GM21786 (cell line): ENCODE measurements around the gene F7.
"Not testable (repeated sequence)": the region's sequence is repeated elsewhere in the genome, so short reads cannot be mapped to it uniquely, and the experiment has no call there.

ENCODE experiments used
- ATAC-seq: cut with Tn5 transposase; IDR thresholded peaks from one replicate; pipeline ENCODE4 v1.9.1; 2021; ENCODE audit not compliant: unreplicated experiment

Gene F7

DNA sequence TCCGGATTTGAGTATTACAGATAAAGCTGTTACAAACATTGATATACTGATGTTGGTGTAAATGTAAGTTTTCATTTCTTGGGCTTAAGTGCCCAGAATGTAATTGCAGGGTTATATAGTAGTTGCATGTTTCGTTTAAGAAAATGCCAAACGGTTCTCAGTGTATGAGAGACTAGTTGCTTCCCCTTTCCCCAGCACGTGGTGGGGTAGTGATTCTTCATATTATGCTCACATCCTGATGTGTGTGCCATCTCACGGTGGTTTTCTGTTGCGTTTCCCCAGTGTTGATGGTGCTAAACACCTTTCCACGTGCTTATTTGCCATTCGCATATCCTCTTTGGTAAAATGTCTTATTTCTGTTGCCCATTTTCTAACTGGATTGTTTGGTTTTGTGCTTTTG lies 34.7 kb upstream of the F7 start:
- ATAC-seq: no peak

- no peak for ATAC-seq
Observed at GRCh38 chr13:113072376-113072775, 33.2 kb upstream of the F7 start.

DNA sequence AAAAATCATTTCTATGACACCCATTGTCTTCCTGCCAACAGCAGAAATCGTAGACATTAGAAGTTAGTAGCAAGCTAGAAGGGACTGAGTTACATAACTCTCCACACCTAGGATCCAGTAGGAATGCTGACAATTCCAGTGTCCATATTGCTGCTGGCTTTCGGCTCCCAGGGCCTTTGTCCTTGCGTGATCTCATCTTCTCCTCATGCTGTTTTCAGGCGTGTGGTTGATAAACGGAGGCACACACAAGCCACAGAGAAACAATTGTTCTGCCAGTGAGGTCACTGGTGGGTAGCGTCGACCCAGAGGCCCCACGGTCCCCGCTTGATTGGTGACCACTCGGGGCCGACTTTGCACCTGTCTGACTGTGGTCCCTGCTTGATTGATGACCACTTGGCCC lies 31.6 kb upstream of the F7 start:
- ATAC-seq: no peak

DNA sequence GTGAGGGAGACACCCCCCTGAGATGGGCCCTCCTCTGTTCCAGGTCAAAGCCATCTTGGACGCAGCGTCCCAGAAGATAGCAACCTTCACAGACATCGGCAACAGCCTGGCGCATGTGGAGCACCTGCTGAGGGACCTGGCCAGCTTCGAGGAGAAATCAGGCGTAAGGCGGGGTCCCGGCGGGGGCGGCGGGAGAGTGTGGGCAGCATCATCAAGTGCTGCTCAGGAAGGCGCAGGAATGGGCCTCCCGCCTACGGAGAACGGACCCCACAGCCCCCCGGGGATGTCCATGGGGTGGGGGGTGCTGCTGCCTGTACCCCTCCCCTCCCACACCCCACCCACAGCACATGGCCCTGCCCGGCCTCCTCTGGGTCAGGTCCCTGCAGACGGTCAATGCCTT lies 31.2 kb upstream of the F7 start:
- ATAC-seq: no peak

DNA sequence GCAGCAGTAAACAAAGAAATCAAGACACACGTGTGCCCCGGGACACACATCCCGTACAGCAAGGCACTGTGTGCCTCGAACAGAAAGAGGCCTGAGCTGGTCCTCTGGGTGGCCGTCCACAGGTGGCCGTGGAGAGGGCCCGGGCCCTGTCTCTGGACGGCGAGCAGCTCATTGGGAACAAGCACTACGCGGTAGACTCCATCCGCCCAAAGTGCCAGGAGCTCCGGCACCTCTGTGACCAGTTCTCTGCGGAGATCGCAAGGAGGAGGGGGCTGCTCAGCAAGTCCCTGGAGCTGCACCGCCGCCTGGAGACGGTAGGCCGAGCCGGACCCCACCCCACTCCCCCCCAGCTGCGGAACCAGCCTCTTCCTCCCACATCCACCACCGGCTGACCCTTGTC lies 30.7 kb upstream of the F7 start:
- no peak for ATAC-seq

DNA sequence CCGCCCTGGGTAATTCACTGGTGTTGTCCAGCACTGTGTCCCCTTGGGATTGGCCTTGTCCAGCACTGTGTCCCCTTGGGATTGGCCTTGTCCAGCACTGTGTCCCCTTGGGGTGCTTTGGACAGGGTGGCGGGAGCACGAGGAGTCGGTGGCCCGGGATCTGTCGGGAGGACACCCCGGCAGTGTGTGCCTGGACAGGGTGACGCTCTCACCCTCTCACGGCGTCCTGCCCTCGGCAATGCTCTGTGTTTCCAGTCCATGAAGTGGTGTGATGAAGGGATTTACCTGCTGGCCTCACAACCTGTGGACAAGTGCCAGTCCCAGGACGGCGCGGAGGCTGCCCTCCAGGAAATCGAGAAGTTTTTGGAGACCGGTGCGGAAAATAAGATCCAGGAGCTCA lies 29.9 kb upstream of the F7 start:
- ATAC-seq: no peak

- no peak for ATAC-seq
Observed at GRCh38 chr13:113076681-113077401, 28.8 kb upstream of the F7 start.

GRCh38 chr13:113077566-113077952 lies 28.0 kb upstream of the F7 start:
- ATAC-seq: no peak

GRCh38 chr13:113077953-113078901 lies 27.4 kb upstream of the F7 start:
- no peak for ATAC-seq

DNA sequence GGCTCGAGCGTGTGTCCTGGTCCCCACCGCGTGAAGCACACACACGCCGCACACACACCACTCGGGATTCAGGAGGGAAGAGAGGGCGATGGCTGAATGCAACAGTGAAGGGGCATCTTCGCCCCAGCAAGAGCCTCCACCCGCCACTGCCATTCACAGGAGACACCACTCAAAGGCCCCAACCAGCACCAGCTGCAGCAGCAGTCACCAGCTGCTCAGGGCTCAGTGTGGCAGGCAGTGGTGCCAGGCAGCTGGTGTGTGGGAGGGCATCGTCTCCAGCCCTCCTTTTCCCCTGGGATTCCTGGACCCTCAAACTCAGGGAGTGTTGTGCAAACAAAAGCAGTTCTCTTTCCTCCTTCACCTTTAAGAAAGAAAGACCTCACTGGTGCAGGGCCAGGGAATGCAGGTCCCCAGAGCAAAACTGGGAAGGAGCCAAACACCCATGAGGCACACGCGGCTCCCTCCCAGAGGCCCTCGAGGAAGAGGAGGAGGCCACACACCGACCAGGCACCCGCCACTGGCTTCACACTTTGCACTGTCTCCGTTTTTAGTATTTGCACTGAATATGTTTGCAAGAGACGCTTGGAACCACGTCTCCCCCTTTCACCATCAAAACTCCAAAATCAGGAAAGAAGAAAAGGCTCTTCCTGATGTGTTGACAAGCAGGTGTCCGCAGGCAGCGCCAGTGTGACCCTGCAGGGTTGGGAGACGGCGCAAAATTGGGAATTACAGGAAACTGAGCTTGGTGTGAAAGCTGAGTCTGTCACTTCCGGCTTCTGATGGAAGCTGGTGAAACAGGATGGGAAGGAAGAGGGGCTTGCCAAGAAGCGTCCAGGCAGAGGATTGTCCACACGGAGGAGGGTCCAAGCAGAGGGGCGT lies 26.4 kb upstream of the F7 start:
- ATAC-seq: no peak

GRCh38 chr13:113079781-113080080 lies 25.9 kb upstream of the F7 start:
- not testable (repeated sequence) for ATAC-seq

DNA sequence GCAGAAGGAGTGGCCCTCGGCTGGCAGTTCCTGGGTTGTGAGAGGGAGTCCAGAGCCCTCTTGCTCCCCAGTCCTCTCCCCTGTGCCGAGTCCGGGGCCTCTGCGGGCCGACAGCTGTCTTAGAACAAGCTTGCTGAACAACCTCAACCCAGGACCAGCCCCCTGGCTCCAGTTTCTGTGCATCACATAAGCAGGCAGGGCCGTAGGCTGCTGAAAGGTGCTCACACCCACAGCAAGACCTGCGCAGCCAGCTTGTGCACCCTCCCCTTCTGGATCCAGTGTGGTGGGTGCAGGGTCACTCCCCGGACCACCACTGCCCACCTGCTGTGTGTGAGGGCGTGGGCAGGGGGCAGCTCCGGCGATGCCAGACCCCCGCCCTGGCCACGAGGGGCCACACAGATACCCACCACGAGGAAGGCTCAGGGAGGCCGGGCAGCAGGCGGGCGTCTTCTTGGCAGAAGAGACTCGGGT lies 25.2 kb upstream of the F7 start:
- no peak for ATAC-seq

- ATAC-seq: no peak
Observed at GRCh38 chr13:113080901-113081521, 24.6 kb upstream of the F7 start.

GRCh38 chr13:113082198-113083021 lies 23.2 kb upstream of the F7 start:
- ATAC-seq: no peak

GRCh38 chr13:113083022-113083373 lies 22.6 kb upstream of the F7 start:
- ATAC-seq: no peak

- ATAC-seq: no peak
Observed at GRCh38 chr13:113083402-113084061, 22.1 kb upstream of the F7 start.

GRCh38 chr13:113084094-113084942 lies 21.3 kb upstream of the F7 start:
- no peak for ATAC-seq

GRCh38 chr13:113084943-113085540 lies 20.5 kb upstream of the F7 start:
- ATAC-seq: no peak
